ENCODE results near the gene FAM193B.

FAM193B gene

GRCh38 chr5:177594071-177594470 lies 39.7 kb upstream of the FAM193B start:
- DNase-seq (ENCODE audit: low spot score) = no peak
- no peak for TF ChIP-seq CTCF (IDR thresholded peaks at IDR 0.05; ENCODE audit: extremely low read depth, insufficient read depth, missing control alignments)
- in situ Hi-C loops (cut with MboI; ENCODE audit: low pct_unique_long_range_greater_than_20kb, low sequenced_read_pairs, unreplicated experiment) = no loop called here

GRCh38 chr5:177593511-177593910 lies 39.1 kb upstream of the FAM193B start:
- no peak for DNase-seq (ENCODE audit: low spot score)
- in situ Hi-C loops (cut with MboI; ENCODE audit: low pct_unique_long_range_greater_than_20kb, low sequenced_read_pairs, unreplicated experiment) = no loop called here
- TF ChIP-seq CTCF (IDR thresholded peaks at IDR 0.05; ENCODE audit: extremely low read depth, insufficient read depth, missing control alignments) = no peak

- no peak for DNase-seq (ENCODE audit: low spot score)
- in situ Hi-C loops (cut with MboI; ENCODE audit: low pct_unique_long_range_greater_than_20kb, low sequenced_read_pairs, unreplicated experiment) = no loop called here
Observed at GRCh38 chr5:177592905-177593304, 38.5 kb upstream of the FAM193B start.

GRCh38 chr5:177592010-177592834 lies 37.9 kb upstream of the FAM193B start, which contains the start of gene TMED9:
Gene TMED9, plus strand, starts transcription at chr5:177592203. Its CDS starts 12 bp downstream, at chr5:177592215.
- in situ Hi-C loops (cut with MboI; ENCODE audit: low pct_unique_long_range_greater_than_20kb, low sequenced_read_pairs, unreplicated experiment) = no loop called here
- peak; percentile 4 for TF ChIP-seq CTCF (IDR thresholded peaks at IDR 0.05; ENCODE audit: extremely low read depth, insufficient read depth, missing control alignments)
- peak; percentile 92 for DNase-seq (ENCODE audit: low spot score)

More at GRCh38 chr5:177592905-177593304, 38.5 kb upstream of the FAM193B start:
- no peak for TF ChIP-seq CTCF (IDR thresholded peaks at IDR 0.05; ENCODE audit: extremely low read depth, insufficient read depth, missing control alignments)

- in situ Hi-C loops (cut with MboI; ENCODE audit: low pct_unique_long_range_greater_than_20kb, low sequenced_read_pairs, unreplicated experiment) = no loop called here
- DNase-seq (ENCODE audit: low spot score) = no peak
- TF ChIP-seq CTCF (IDR thresholded peaks at IDR 0.05; ENCODE audit: extremely low read depth, insufficient read depth, missing control alignments) = no peak
Observed at GRCh38 chr5:177591690-177592009, 37.3 kb upstream of the FAM193B start.

GRCh38 chr5:177590406-177590805 lies 36.0 kb upstream of the FAM193B start:
- in situ Hi-C loops (cut with MboI; ENCODE audit: low pct_unique_long_range_greater_than_20kb, low sequenced_read_pairs, unreplicated experiment) = no loop called here
- TF ChIP-seq CTCF (IDR thresholded peaks at IDR 0.05; ENCODE audit: extremely low read depth, insufficient read depth, missing control alignments) = no peak
- no peak for DNase-seq (ENCODE audit: low spot score)
